ENCODE results near the gene AGGF1.
A peak's percentile ranks its signal among the peaks of the same experiment; 100 is the strongest.

Gene AGGF1

DNA sequence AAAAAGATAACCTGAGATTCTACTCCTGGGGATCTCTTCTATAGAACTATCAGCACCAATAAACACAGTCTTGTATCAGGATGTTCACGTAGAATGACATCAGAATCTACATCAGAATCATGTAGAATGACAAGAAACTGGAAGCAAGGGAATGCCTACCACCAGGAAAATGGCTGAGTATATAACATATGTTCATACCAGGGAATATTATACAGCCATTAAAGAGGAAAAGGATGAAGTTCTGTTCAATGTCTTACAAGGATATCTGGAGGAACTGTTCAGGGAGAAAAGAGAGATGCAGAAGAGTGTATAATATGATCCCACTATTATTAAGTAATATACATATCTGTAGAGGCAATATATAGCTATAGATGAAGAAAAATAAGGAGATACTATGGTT is 52.1 kb downstream of the AGGF1 start:
- TF ChIP-seq, protein P1, sequence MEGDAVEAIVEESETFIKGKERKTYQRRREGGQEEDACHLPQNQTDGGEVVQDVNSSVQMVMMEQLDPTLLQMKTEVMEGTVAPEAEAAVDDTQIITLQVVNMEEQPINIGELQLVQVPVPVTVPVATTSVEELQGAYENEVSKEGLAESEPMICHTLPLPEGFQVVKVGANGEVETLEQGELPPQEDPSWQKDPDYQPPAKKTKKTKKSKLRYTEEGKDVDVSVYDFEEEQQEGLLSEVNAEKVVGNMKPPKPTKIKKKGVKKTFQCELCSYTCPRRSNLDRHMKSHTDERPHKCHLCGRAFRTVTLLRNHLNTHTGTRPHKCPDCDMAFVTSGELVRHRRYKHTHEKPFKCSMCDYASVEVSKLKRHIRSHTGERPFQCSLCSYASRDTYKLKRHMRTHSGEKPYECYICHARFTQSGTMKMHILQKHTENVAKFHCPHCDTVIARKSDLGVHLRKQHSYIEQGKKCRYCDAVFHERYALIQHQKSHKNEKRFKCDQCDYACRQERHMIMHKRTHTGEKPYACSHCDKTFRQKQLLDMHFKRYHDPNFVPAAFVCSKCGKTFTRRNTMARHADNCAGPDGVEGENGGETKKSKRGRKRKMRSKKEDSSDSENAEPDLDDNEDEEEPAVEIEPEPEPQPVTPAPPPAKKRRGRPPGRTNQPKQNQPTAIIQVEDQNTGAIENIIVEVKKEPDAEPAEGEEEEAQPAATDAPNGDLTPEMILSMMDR (conservative IDR thresholded peaks at IDR 0.05; ENCODE audit: control insufficient read depth, insufficient read depth, low read depth, low read length) = no peak
- DNase-seq (ENCODE audit: low read depth) = no peak
- H3K4me3 ChIP-seq (ENCODE audit: control insufficient read depth, low read depth, low read length) = no peak overlapping the region

DNA sequence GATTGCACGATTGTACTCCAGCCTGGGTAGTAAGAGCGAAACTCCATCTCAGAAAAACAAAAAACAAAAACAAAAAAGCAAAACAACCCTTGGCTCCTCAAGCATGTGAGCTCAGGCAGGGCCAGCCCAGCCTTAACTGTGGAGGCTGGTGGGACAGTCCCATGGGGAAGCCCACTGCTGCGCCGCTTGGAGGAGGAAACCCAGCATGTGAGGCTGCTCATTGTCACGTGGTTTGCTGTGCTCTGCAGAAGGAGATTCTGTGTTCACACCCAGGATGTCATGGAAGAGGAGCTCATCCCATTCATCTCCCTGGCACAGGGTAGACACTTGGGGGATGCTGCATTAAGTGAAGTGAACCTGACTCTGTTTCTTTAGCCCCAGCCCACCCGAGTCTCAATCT is 52.9 kb downstream of the AGGF1 start:
- TF ChIP-seq, protein P1 (conservative IDR thresholded peaks at IDR 0.05; ENCODE audit: control insufficient read depth, insufficient read depth, low read depth, low read length) = no peak
- H3K4me3 ChIP-seq (ENCODE audit: control insufficient read depth, low read depth, low read length) = no peak overlapping the region
- no peak for DNase-seq (ENCODE audit: low read depth)

DNA sequence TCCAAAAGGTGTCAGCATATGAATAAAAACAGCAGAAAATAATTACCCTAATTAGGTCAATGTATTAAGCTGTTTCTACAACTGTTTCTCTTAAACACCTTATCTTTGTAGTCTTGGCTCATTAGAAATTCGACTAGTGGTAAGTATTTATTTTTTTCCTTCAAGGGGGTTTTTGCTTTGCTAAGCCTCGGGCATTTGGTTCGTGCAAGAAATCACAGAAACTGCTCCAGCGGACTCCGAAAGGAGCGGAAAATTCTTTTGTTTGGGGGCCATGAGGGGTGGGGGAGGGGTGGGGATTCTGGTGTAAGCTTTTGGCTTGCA is 56.1 kb downstream of the AGGF1 start:
- no peak for DNase-seq (ENCODE audit: low read depth)
- H3K4me3 ChIP-seq (ENCODE audit: control insufficient read depth, low read depth, low read length) = peak overlapping the region; percentile 68
- TF ChIP-seq, protein P1 (conservative IDR thresholded peaks at IDR 0.05; ENCODE audit: control insufficient read depth, insufficient read depth, low read depth, low read length) = no peak

DNA sequence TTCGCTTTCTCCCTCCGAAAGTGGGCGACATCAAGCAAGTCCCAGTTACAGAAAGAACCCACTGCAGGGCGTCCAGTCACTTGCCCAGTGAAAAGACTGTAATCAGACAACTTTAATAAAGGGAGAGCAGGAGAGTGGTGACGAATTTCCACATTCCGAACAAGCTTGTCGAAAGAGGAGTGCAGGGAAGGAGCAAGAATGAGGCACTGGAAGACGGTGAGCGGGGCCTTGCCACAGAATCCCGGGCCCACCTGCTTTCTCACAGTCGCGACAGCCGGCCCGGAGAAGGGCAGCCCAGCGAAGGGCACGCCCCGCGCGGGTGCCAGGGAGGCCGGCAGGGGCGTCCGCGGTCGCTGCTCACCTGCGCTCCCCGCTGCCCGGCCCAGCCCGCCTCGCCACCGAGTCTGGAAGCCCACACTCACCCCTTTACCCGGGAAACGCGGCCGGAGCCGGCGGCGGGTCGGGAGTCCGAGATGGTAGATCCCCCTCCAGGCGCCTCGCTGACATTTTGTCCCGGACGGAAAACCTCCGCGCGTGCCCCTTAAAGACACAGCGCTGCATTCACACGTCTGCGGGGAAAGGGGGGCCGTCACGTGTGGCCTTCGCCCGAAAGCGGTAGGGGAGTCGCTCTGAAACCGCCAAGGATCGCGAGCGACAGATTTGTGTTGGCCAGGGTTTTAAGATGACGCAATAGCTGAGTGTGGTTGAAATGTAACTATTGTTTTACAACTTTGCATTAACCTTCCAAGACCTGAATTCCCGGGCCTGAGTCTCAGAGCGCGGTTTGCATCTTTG is 56.7 kb downstream of the AGGF1 start, which contains the start of gene ZBED3:
ZBED3 (minus strand) TSS at position 597 of the 795 bp plus-strand sequence. CDS start 9,407 bp downstream, outside the sequence.
- H3K4me3 ChIP-seq (ENCODE audit: control insufficient read depth, low read depth, low read length) = peak within 1 kb of the TSS; percentile 68
- peak; percentile 85 for DNase-seq (ENCODE audit: low read depth)
- TF ChIP-seq, protein P1 (conservative IDR thresholded peaks at IDR 0.05; ENCODE audit: control insufficient read depth, insufficient read depth, low read depth, low read length) = peak; percentile 9

DNA sequence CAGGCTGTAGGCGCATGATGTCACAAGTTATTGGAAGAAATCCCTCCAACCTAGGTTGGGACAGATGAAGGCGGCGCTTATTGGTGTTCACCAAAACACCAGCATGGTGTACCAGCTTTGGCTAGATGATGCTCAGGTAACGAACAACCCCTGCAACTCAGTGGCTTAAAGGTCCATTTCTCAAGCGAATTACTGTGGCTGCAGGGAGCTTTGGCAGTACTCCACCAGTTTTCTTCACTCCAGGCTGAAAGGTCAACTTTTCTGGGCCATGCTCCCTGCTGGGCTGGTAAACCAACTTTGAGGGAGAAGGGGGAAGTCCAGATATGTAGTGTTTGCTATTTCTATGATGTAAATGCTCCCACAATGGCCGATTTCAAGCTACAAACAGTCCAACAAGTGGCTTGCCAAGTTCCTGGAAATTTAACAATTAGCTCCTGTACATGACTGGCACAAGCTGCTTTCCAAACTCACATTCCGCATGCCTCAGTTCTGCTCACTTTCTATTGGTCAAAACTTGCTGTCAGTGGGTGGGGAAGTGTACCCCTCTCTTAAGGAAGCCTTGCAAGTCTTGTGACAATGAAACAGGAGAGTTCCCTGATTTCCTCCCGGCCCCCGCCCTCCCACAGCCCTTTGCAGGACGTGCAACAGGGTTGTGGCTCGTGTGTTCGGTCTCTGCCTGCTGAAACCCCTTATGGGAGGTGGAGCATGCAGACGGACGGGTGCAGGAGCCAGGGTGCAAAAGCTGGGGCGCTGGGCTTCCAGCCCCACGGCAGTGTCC is 57.5 kb downstream of the AGGF1 start:
- TF ChIP-seq, protein P1 (conservative IDR thresholded peaks at IDR 0.05; ENCODE audit: control insufficient read depth, insufficient read depth, low read depth, low read length) = no peak
- peak overlapping the region; percentile 68 for H3K4me3 ChIP-seq (ENCODE audit: control insufficient read depth, low read depth, low read length)
- DNase-seq (ENCODE audit: low read depth) = no peak

DNA sequence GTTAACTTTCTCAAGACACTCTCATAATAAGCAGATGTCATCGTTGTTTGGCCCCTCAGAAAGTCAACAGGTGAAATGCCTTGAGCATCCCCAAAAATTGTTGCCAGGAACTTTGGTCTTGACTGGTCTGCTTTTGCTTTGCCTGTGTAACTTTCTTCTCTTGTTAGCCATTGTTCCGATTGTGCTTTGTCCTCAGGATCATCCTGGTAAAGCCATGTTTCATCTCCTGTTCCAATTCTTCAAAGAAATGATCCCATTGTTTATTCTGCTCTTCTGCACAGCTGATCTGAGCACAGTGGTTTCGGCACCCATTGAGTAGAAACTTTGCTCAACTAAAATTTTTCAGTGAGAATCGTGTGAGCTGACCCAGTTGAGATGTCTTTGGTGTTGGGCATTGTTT is 65.0 kb downstream of the AGGF1 start:
- H3K4me3 ChIP-seq (ENCODE audit: control insufficient read depth, low read depth, low read length) = no peak overlapping the region
- no peak for DNase-seq (ENCODE audit: low read depth)
- TF ChIP-seq, protein P1 (conservative IDR thresholded peaks at IDR 0.05; ENCODE audit: control insufficient read depth, insufficient read depth, low read depth, low read length) = no peak
